AG04449 (cell line): Measurements from ENCODE around the gene TNS3.

Experiments used
- CTCF ChIA-PET: fragments of 350-600 bp; formaldehyde crosslinking; extraction: SDS; loops from one replicate; lab custom pipeline; 2021; ENCODE audit warnings: antibody characterized with exemption; lab: Yijun Ruan, JAX
- POLR2A ChIA-PET: fragments of 400-600, 350-600 bp; formaldehyde crosslinking; extraction: SDS; loops from one replicate; lab custom pipeline; 2020; ENCODE audit warnings: antibody characterized with exemption, inconsistent platforms; lab: Yijun Ruan, JAX
- DNase-seq: peaks from one replicate; pipeline ENCODE4 v3.0.0-alpha.2; 2010; ENCODE audit warnings: low read depth, low spot score
- H3K4me3 ChIP-seq: 2 replicates; pipeline ENCODE4 v1.5.1; 2011; ENCODE audit warnings: low read depth, mild to moderate bottlenecking, control low read depth, low read length
- CTCF ChIP-seq: IDR thresholded peaks from one replicate; pipeline ENCODE4 v1.5.1; 2011; ENCODE audit warnings: mild to moderate bottlenecking, moderate library complexity, low read length, control low read depth, inconsistent platforms; ENCODE audit not compliant: insufficient read depth; ENCODE audit errors: missing control alignments

The TNS3 gene

GRCh38 chr7:47345857-47346298 is 236.0 kb downstream of the TNS3 start:
- H3K4me3 ChIP-seq = no peak overlapping the region
- ChIA-PET POLR2A (no interaction called here), CTCF (interaction anchor here (1.0 kb wide), 2 partner anchors 80 to 92 kb away, joined by 3 read pairs; no protein-coding TSS in a partner anchor)
- no peak for TF ChIP-seq CTCF
- no peak for DNase-seq

- no peak for DNase-seq
- H3K4me3 ChIP-seq = no peak overlapping the region
- POLR2A ChIA-PET = interaction anchor here (1.0 kb wide), 1 partner anchor 19 kb away, joined by 3 read pairs; no protein-coding TSS in a partner anchor
- no peak for TF ChIP-seq CTCF
- CTCF ChIA-PET = interaction anchor here (1.4 to 2.9 kb wide), 2 partner anchors 17 to 78 kb away, joined by 8 to 12 read pairs; no protein-coding TSS in a partner anchor
Measured at GRCh38 chr7:47344171-47344955, 237.5 kb downstream of the TNS3 start.

GRCh38 chr7:47343061-47343455 is 238.9 kb downstream of the TNS3 start:
- DNase-seq = no peak
- no peak for TF ChIP-seq CTCF
- CTCF ChIA-PET = interaction anchor here (1.4 to 2.9 kb wide), 2 partner anchors 16 to 77 kb away, joined by 8 to 12 read pairs; no protein-coding TSS in a partner anchor
- POLR2A ChIA-PET = no interaction called here
- H3K4me3 ChIP-seq = no peak overlapping the region

GRCh38 chr7:47342296-47343060 is 239.4 kb downstream of the TNS3 start:
- DNase-seq = no peak
- TF ChIP-seq CTCF = no peak
- no peak overlapping the region for H3K4me3 ChIP-seq
- ChIA-PET POLR2A (no interaction called here), CTCF (interaction anchor here (1.4 to 2.9 kb wide), 2 partner anchors 15 to 76 kb away, joined by 8 to 12 read pairs; no protein-coding TSS in a partner anchor)

- no peak for TF ChIP-seq CTCF
- ChIA-PET CTCF (interaction anchor here (1.4 kb wide), 1 partner anchor 16 kb away, joined by 5 read pairs; no protein-coding TSS in a partner anchor), POLR2A (no interaction called here)
- H3K4me3 ChIP-seq = no peak overlapping the region
- DNase-seq = no peak
Measured at GRCh38 chr7:47340517-47340916, 241.4 kb downstream of the TNS3 start.
